Ovary (tissue), 9 donors: ENCODE data around the gene CDC14B. TPM values are rescaled to one million over a fixed set of nuclear protein-coding genes. Genes with fewer than 3 reads are reported as not detected.

Source experiments
- DNase-seq, 5 donors: peaks; one replicate each; pipeline ENCODE4 v3.0.0-alpha.2; 2019 to 2020
- H3K27ac ChIP-seq, 2 donors: fragments of 200-600 bp; one replicate each; pipeline versions ENCODE4 v1.5.1 to v1.8.0; 2019 to 2022
- H3K27me3 ChIP-seq: fragments of 200-600 bp; one replicate; pipeline ENCODE4 v1.8.0; 2022
- H3K36me3 ChIP-seq: fragments of 200-600 bp; sonication (generic); one replicate; pipeline ENCODE4 v1.5.1; 2019
- H3K4me1 ChIP-seq: one replicate; pipeline ENCODE4 v1.8.1; 2013; ENCODE audit warnings: mild to moderate bottlenecking, moderate library complexity; ENCODE audit not compliant: insufficient read depth
- H3K4me3 ChIP-seq: fragments of 200-600 bp; sonication (generic); one replicate; pipeline ENCODE4 v1.5.1; 2017
- H3K9me3 ChIP-seq, 2 donors: fragments of 200-600 bp in 1 of 2; sonication (generic) in 1 of 2; one replicate each; pipeline versions ENCODE4 v1.5.1 to v1.8.1; 2013 to 2019; ENCODE audit warnings: mild to moderate bottlenecking in 1 of 2, moderate library complexity in 1 of 2
- CTCF ChIP-seq, 3 donors: fragments of 450-650 bp in 2 of 3; fragments of 200-600 bp in 1 of 3; IDR thresholded peaks; one replicate each; pipeline versions ENCODE4 v1.5.1 to v1.8.0; 2016 to 2022; ENCODE audit warnings: antibody characterized with exemption in 3 of 3, mild to moderate bottlenecking in 1 of 3
- EP300 ChIP-seq: sonication (generic); formaldehyde crosslinking; IDR thresholded peaks from one replicate; pipeline ENCODE4 v1.6.1; 2017; ENCODE audit warnings: antibody characterized with exemption
- POLR2A ChIP-seq: fragments of 450-650 bp; IDR thresholded peaks from one replicate; pipeline ENCODE4 v1.6.1; 2017; ENCODE audit warnings: antibody characterized with exemption, mild to moderate bottlenecking, moderate library complexity
- WGBS, 3 donors: extraction: QIAGEN DNeasy Blood & Tissue Kit in 1 of 3; methylation state at CpG; one replicate each; pipeline versions ENCODE4 v1.1.5 to v1.1.7; 2013 to 2017; 5-methylcytosine and 5-hydroxymethylcytosine counted together
- intact Hi-C, 4 donors: fragments of 100-400 bp; cut with DNase I; formaldehyde crosslinking; loops; one replicate each; pipeline versions ENCODE4 v1.11.0 to v1.15.1; 2022 to 2023
- polyA plus RNA-seq, 2 donors: library from polyadenylated mRNA; stranded (reverse); fragments of 200-250 nt in 1 of 2; fragments of 350-450 nt in 1 of 2; fragmentation: Illumina TruSeq in 1 of 2; extraction: RNeasy Lipid Tissue Mini Kit (QIAGEN cat#74804) in 1 of 2; gene quantifications; one replicate each; pipeline ENCODE4 v1.2.3, GENCODE V29; 2013 to 2014
- total RNA-seq, 7 donors: library from RNA; depleted of rRNA in 2 of 7; stranded (reverse); fragments of >200 nt in 2 of 7; fragmentation: NEBNext Ultra II Directional in 3 of 7; extraction: Animal tissue kit (Norgen Biotek cat#: 25700) in 3 of 7; gene quantifications; one replicate each; pipeline versions ENCODE4 v1.1.0 to v1.2.4, GENCODE V29; 2016 to 2023
- donor health status: DM: no; HTN: no; CAD: no; lungs with moderate emphysema.
- donor health status: DM: no; HTN: no; CAD: no.
- donor health status: Bipolar disorder and iron deficiency.
- donor health status: DM: yes; HTN: yes; CAD: no.
- donor health status: DM: no; HTN: no; CAD: no.
- donor health status: DM: yes; HTN: yes; CAD: no.

Gene CDC14B
- total and polyA plus RNA-seq, 9 donors = 5.9 to 15.3 (median 11.4) TPM

GRCh38 chr9:96510258-96510657, 109.4 kb downstream of the CDC14B start:
- Histone ChIP-seq H3K4me1 (no peaks in the 10 kb centered on the region), H3K9me3 (no peaks in the 10 kb centered on the region), H3K4me3 (no peak overlapping the region), H3K27me3 (no peaks in the 10 kb centered on the region), H3K27ac (no peak overlapping the region), H3K36me3 (no peaks in the 10 kb centered on the region)
- DNase-seq = no peak
- TF ChIP-seq EP300 (no peak), POLR2A (no peak), CTCF (IDR thresholded peaks at IDR 0.05) (no peak)
- intact Hi-C loops = loop anchor here in 1 of 4 donors (10.0 kb wide), 1 partner anchor 55 kb away; the partner anchor contains the start of gene HABP4
- 59 to 60% (median 60%) methylated on average over 4 of the region's 4 CpGs for WGBS, 3 donors

- 47 to 54% (median 47%) methylated on average over 2 of the region's 2 CpGs for WGBS, 3 donors
- H3K27me3 ChIP-seq = no peaks in the 10 kb centered on the region
- no peak for DNase-seq
- H3K4me1 ChIP-seq = no peaks in the 10 kb centered on the region
- no peaks in the 10 kb centered on the region for H3K9me3 ChIP-seq
- H3K36me3 ChIP-seq = no peaks in the 10 kb centered on the region
- H3K4me3 ChIP-seq = no peak overlapping the region
- TF ChIP-seq POLR2A = no peak
- no peak for TF ChIP-seq EP300
- TF ChIP-seq CTCF (IDR thresholded peaks at IDR 0.05) = no peak
- intact Hi-C loops = loop anchor here in 1 of 4 donors (10.0 kb wide), 1 partner anchor 55 kb away; the partner anchor contains the start of gene HABP4
- no peak overlapping the region for H3K27ac ChIP-seq
Observed at GRCh38 chr9:96509848-96510247, 109.8 kb downstream of the CDC14B start.

- Histone ChIP-seq H3K36me3 (no peaks in the 10 kb centered on the region), H3K9me3 (no peaks in the 10 kb centered on the region), H3K4me3 (no peak overlapping the region), H3K4me1 (no peaks in the 10 kb centered on the region), H3K27ac (no peak overlapping the region), H3K27me3 (no peaks in the 10 kb centered on the region)
- no peak for DNase-seq
- intact Hi-C loops = no loop called here
- WGBS, 3 donors = 92 to 99% (median 93%) methylated on average over 5 of the region's 5 CpGs
- no peak for TF ChIP-seq CTCF (IDR thresholded peaks at IDR 0.05)
- TF ChIP-seq EP300 = no peak
- no peak for TF ChIP-seq POLR2A
Observed at GRCh38 chr9:96509026-96509425, 110.6 kb downstream of the CDC14B start.

- intact Hi-C loops = no loop called here
- TF ChIP-seq EP300 (no peak), POLR2A (no peak), CTCF (IDR thresholded peaks at IDR 0.05) (no peak)
- Histone ChIP-seq H3K4me3 (no peak overlapping the region), H3K27me3 (no peaks in the 10 kb centered on the region), H3K36me3 (no peaks in the 10 kb centered on the region), H3K9me3 (no peaks in the 10 kb centered on the region), H3K4me1 (no peaks in the 10 kb centered on the region), H3K27ac (no peak overlapping the region)
- no peak for DNase-seq
- 83 to 87% (median 84%) methylated on average over 14 of the region's 14 CpGs for WGBS, 3 donors
Observed at GRCh38 chr9:96508227-96508940, 111.3 kb downstream of the CDC14B start.
